Stimulated activated naive B cell treated with anti-CD40 and anti-IgM and Interleukin-4, amounts not matched to agents 10 μg/mL and 1 μg/mL and 100 μg/mL, for 72 hours (primary cell): Measurements from ENCODE around the gene C20orf96.

ENCODE experiments used
- ATAC-seq, 2 donors: fragments of 150-1000 bp; cut with Tn5 transposase; replicated peaks; 2 replicates each; pipeline ENCODE4 v1.10.0; 2021; ENCODE audit warnings: moderate library complexity in 1 of 2
- DNase-seq: peaks from one replicate; pipeline ENCODE4 v3.0.0; 2021
- H3K27ac Mint-ChIP-seq: one replicate; pipeline ENCODE4 v1.8.0; 2022; ENCODE audit warnings: mild to moderate bottlenecking, mixed read lengths
- H3K27me3 Mint-ChIP-seq, 2 donors: one replicate each; pipeline ENCODE4 v1.8.0; 2022; ENCODE audit warnings: mixed read lengths in 2 of 2
- H3K36me3 Mint-ChIP-seq, 2 donors: one replicate each; pipeline ENCODE4 v1.8.0; 2022; ENCODE audit warnings: mixed read lengths in 2 of 2, mild to moderate bottlenecking in 1 of 2
- H3K4me1 Mint-ChIP-seq, 2 donors: one replicate each; pipeline ENCODE4 v1.8.0; 2022; ENCODE audit warnings: mixed read lengths in 2 of 2, mild to moderate bottlenecking in 1 of 2
- H3K4me3 Mint-ChIP-seq, 2 donors: one replicate each; pipeline ENCODE4 v1.8.0; 2022; ENCODE audit warnings: mild to moderate bottlenecking in 2 of 2, mixed read lengths in 2 of 2, moderate library complexity in 1 of 2
- H3K9me3 Mint-ChIP-seq, 2 donors: one replicate each; pipeline ENCODE4 v1.8.0; 2022; ENCODE audit warnings: mixed read lengths in 2 of 2, mild to moderate bottlenecking in 1 of 2

Gene C20orf96

DNA sequence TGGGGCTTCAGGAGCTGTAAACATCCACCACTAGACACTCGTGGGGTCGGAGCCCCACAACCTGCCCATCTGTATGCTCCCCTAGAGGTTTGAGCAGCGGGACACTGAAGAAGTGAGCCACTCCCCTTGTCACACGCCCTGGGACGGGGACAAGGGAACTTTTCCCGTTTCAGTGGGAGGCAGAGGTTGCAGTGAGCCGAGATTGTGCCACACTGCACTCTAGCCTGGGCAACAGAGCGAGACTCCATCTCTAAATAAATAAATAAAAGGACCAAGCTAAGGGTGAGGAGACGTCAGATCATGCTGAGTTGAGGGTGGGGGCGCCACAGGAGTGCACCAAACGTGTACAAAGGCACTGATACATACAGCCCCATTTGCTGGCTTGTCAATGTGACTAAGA lies 15.2 kb upstream of the C20orf96 start:
- H3K36me3 Mint-ChIP-seq: peaks cover 14 to 18% of the 10 kb centered on the region in 2 donors
- ATAC-seq: no peak
- no peak for DNase-seq
- H3K9me3 Mint-ChIP-seq: peaks cover 3 to 4% of the 10 kb centered on the region in 2 donors
- no peaks in the 10 kb centered on the region for H3K27me3 Mint-ChIP-seq
- H3K27ac Mint-ChIP-seq: no peak overlapping the region
- no peak overlapping the region for H3K4me3 Mint-ChIP-seq
- peaks cover 19 to 31% of the 10 kb centered on the region in 2 donors for H3K4me1 Mint-ChIP-seq

GRCh38 chr20:301886-302848 lies 11.6 kb upstream of the C20orf96 start:
- DNase-seq: no peak
- H3K27ac Mint-ChIP-seq: no peak overlapping the region
- peaks cover 6 to 8% of the 10 kb centered on the region in 2 donors for H3K9me3 Mint-ChIP-seq
- H3K4me1 Mint-ChIP-seq: peaks cover 19 to 48% of the 10 kb centered on the region in 2 donors
- no peak overlapping the region for H3K4me3 Mint-ChIP-seq
- ATAC-seq: no peak
- H3K27me3 Mint-ChIP-seq: no peaks in the 10 kb centered on the region
- peaks cover 41 to 46% of the 10 kb centered on the region in 2 donors for H3K36me3 Mint-ChIP-seq

GRCh38 chr20:300345-300990 lies 9.9 kb upstream of the C20orf96 start:
- Mint-ChIP-seq H3K36me3 (peaks cover 41 to 46% of the 10 kb centered on the region in 2 donors), H3K27ac (no peak overlapping the region), H3K4me1 (peaks cover 23 to 61% of the 10 kb centered on the region in 2 donors), H3K9me3 (peaks cover 6% of the 10 kb centered on the region in 2 donors), H3K4me3 (peak overlapping the region; percentile 67), H3K27me3 (no peaks in the 10 kb centered on the region)
- DNase-seq: no peak
- ATAC-seq: no peak

DNA sequence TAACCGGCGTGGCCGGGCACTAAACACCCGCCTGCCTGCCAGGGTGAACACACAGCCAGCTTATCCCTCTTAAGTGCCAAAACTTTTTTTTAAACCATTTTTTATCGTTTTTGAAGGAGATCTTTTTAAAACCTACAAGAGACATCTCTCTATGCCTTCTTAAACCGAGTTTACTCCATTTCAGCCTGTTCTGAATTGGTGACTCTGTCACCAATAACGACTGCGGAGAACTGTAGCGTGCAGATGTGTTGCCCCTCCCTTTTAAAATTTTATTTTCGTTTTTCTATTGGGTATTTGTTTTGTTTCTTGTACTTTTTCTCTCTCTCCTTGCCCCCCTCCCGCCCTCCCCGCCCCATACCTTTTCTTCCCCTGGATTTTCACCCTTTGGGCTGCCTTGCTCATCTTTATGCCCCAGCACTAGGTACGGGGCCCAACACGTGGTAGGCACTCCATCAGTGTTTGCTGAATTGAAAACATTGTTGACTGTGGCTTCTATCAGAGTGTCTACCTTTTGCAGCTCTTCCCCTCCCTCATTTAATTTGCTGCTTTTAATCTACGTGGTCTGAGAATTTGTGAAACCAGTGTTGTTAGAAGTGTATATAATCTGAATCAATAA lies 8.3 kb upstream of the C20orf96 start:
- Mint-ChIP-seq H3K9me3 (peaks cover 6% of the 10 kb centered on the region in 2 donors), H3K4me1 (peaks cover 23 to 61% of the 10 kb centered on the region in 2 donors), H3K36me3 (peaks cover 41 to 45% of the 10 kb centered on the region in 2 donors), H3K4me3 (peak overlapping the region; percentile 98 to 99), H3K27me3 (no peaks in the 10 kb centered on the region), H3K27ac (peak overlapping the region; percentile 99)
- ATAC-seq (no peak), DNase-seq (no peak)

DNA sequence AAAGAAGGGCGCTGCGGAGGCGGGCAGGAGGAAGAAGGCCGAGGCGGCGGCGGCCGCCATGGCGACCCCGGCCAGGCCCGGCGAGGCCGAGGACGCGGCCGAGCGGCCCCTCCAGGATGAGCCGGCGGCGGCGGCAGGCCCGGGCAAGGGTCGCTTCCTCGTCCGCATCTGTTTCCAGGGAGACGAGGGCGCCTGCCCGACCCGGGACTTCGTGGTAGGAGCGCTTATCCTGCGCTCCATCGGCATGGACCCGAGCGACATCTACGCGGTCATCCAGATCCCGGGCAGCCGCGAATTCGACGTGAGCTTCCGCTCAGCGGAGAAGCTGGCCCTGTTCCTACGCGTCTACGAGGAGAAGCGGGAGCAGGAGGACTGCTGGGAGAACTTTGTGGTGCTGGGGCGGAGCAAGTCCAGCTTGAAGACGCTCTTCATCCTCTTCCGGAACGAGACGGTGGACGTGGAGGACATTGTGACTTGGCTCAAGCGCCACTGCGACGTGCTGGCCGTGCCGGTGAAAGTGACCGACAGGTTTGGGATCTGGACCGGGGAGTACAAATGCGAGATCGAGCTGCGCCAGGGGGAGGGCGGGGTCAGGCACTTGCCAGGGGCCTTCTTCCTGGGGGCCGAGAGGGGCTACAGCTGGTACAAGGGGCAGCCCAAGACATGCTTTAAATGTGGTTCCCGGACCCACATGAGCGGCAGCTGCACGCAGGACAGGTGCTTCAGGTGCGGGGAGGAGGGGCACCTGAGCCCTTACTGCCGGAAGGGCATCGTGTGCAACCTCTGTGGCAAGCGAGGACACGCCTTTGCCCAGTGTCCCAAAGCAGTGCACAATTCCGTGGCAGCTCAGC lies 7.6 kb upstream of the C20orf96 start:
- Mint-ChIP-seq H3K36me3 (peaks cover 41 to 43% of the 10 kb centered on the region in 2 donors), H3K4me3 (peak overlapping the region; percentile 98 to 99), H3K4me1 (peaks cover 22 to 61% of the 10 kb centered on the region in 2 donors), H3K9me3 (peaks cover 6% of the 10 kb centered on the region in 2 donors), H3K27me3 (no peaks in the 10 kb centered on the region), H3K27ac (peak overlapping the region; percentile 100)
- ATAC-seq: peak; percentile 43 to 45
- DNase-seq: peak; percentile 31

- ATAC-seq: peak; percentile 88 to 90
- Mint-ChIP-seq H3K36me3 (peaks cover 40 to 42% of the 10 kb centered on the region in 2 donors), H3K27ac (peak within 1 kb of the TSS; percentile 100), H3K9me3 (peaks cover 6% of the 10 kb centered on the region in 2 donors), H3K4me1 (peaks cover 21 to 59% of the 10 kb centered on the region in 2 donors), H3K27me3 (no peaks in the 10 kb centered on the region), H3K4me3 (peak within 1 kb of the TSS; percentile 98 to 99)
- peak; percentile 79 for DNase-seq
These were observed 6.8 kb upstream of the C20orf96 start, which contains the start of gene ZCCHC3 for GRCh38 chr20:297098-297924. Gene ZCCHC3, plus strand, starts transcription at chr20:297570. Its CDS starts 17 bp downstream, at chr20:297587.

DNA sequence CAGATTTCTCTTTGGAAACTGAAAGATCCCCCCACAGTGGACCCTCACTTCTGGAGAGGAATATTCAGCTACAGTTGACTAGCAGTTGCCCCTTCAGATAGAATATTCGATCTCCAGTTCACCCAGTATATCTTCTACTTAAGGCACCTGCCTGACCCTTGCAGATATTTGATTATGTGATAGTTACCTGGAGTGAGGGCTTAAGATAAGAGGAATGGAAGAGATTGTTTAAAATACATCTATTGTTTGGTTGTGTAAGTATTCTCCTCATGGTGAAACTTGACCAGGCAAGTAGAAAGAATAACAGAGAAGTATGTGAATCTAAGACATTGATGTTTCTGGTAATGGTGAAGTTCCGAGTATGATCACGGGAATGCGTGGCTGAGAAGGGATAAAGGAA lies 5.3 kb upstream of the C20orf96 start:
- Mint-ChIP-seq H3K27me3 (no peaks in the 10 kb centered on the region), H3K4me1 (peaks cover 13 to 44% of the 10 kb centered on the region in 2 donors), H3K4me3 (peak overlapping the region; percentile 98 to 99), H3K27ac (peak overlapping the region; percentile 70), H3K36me3 (peaks cover 27 to 28% of the 10 kb centered on the region in 2 donors), H3K9me3 (peaks cover 4% of the 10 kb centered on the region in 2 donors)
- ATAC-seq: no peak
- DNase-seq: no peak

GRCh38 chr20:294602-295001 lies 4.1 kb upstream of the C20orf96 start:
- Mint-ChIP-seq H3K4me3 (no peak overlapping the region), H3K27me3 (no peaks in the 10 kb centered on the region), H3K4me1 (peaks cover 12 to 39% of the 10 kb centered on the region in 2 donors), H3K9me3 (no peaks in the 10 kb centered on the region), H3K27ac (peak overlapping the region; percentile 22), H3K36me3 (peaks cover 18 to 20% of the 10 kb centered on the region in 2 donors)
- DNase-seq: no peak
- no peak for ATAC-seq

DNA sequence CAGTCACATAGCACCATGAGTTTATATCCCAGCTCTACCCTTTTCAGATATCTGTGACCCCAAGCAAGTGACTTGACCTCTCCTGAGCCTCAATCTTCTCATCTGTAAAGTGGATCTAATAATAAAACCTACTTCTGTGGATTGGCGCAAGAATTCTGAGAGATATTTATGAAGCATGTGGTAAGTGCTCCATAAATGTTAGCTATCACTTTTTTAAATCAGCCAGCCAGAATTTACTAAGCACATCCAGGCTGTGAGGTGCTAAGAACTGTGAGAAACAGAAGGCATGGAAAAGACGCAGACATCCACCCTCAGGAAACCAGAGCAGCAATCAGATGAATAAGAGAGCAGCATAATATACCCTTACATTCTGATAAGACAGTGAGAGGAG lies 862 bp downstream of the C20orf96 start:
- Mint-ChIP-seq H3K4me3 (no peak overlapping the region), H3K36me3 (no peaks in the 10 kb centered on the region), H3K9me3 (no peaks in the 10 kb centered on the region), H3K27me3 (no peaks in the 10 kb centered on the region), H3K27ac (no peak overlapping the region), H3K4me1 (peaks cover 8 to 12% of the 10 kb centered on the region in 2 donors)
- no peak for ATAC-seq
- no peak for DNase-seq

DNA sequence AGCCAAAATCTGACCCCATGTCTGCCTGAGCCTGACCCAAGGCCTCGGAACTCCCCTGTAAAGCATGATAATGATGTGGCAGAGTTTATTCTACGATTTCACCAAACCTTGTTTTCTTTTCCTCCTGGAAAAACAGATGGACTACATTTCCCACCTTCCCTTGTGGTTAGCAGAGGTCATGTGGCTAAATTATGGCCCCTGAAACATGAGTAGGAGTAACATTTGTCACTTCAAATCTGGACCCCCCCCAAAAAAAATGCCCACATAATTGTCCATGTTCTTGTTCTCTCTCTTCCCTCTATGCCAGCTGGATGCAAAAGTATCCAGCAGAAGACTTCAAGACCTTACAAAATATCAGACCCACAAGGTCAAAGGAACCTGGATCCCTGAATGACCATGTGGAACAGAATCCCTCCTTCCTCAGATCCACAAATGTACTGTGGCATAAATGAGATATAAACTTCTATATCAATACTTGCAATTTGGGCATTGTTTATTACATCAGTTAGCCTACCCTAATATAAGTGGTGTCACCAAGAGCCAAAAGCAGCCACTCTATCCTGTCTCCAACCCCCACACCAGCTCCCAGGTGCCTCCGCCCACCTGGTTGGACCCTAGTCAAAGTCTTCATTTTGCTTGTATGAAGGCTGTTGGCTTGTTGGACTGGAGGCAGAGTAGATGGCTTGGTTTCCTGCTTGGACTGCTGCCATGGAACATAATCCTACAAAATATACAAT lies 1.4 kb downstream of the C20orf96 start:
- no peaks in the 10 kb centered on the region for H3K27me3 Mint-ChIP-seq
- no peak overlapping the region for H3K27ac Mint-ChIP-seq
- H3K9me3 Mint-ChIP-seq: no peaks in the 10 kb centered on the region
- no peak overlapping the region for H3K4me3 Mint-ChIP-seq
- H3K36me3 Mint-ChIP-seq: no peaks in the 10 kb centered on the region
- H3K4me1 Mint-ChIP-seq: peaks cover 8 to 12% of the 10 kb centered on the region in 2 donors
- DNase-seq (no peak), ATAC-seq (no peak)

DNA sequence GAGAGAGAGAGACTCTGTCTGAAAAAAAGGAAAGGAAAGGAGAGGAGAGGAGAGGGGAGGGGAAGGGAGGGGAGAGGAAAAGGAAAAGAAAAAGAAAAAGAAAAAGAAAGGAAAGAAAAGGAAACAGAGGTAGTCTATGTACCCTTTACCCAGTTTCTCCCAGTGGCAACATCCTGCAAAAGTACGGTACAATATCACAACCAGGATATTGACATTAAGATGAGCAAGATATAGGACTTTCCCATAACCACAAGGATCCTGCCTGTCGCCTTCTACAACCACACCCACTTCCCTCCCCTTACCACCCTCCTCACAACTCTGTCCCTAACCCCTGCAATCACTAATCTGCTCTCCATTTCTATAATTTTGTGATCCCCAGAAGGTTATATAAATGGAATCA lies 4.0 kb downstream of the C20orf96 start:
- Mint-ChIP-seq H3K4me3 (no peak overlapping the region), H3K27me3 (no peaks in the 10 kb centered on the region), H3K27ac (no peak overlapping the region), H3K4me1 (peaks cover 8 to 12% of the 10 kb centered on the region in 2 donors), H3K36me3 (peaks cover 0 to 5% of the 10 kb centered on the region in 2 donors), H3K9me3 (no peaks in the 10 kb centered on the region)
- no peak for DNase-seq
- no peak for ATAC-seq

GRCh38 chr20:284172-284571 lies 6.4 kb downstream of the C20orf96 start:
- H3K4me3 Mint-ChIP-seq: no peak overlapping the region
- DNase-seq (no peak), ATAC-seq (no peak)
- H3K4me1 Mint-ChIP-seq: peaks cover 3% of the 10 kb centered on the region in 2 donors
- H3K36me3 Mint-ChIP-seq: peaks cover 0 to 8% of the 10 kb centered on the region in 2 donors
- H3K27me3 Mint-ChIP-seq: no peaks in the 10 kb centered on the region
- H3K27ac Mint-ChIP-seq: no peak overlapping the region
- H3K9me3 Mint-ChIP-seq: no peaks in the 10 kb centered on the region
